GM19023 (cell line): ENCODE data around the gene PACSIN3.

ENCODE experiments used
- ATAC-seq: cut with Tn5 transposase; IDR thresholded peaks from one replicate; pipeline ENCODE4 v1.9.1; 2021; ENCODE audit warnings: mild to moderate bottlenecking, moderate library complexity; ENCODE audit not compliant: unreplicated experiment

PACSIN3 gene

GRCh38 chr11:47177229-47177845 lies 8.9 kb downstream of the PACSIN3 start:
- peak; percentile 42 for ATAC-seq

- peak; percentile 92 for ATAC-seq
Observed at GRCh38 chr11:47176328-47177228, 9.7 kb downstream of the PACSIN3 start, which contains the start of gene ARFGAP2. ARFGAP2 (minus strand) TSS chr11:47176879; CDS start chr11:47176853, 26 bp downstream.

- no peak for ATAC-seq
Observed at GRCh38 chr11:47175746-47176327, 10.4 kb downstream of the PACSIN3 start.

- no peak for ATAC-seq
Observed at GRCh38 chr11:47172740-47173336, 13.4 kb downstream of the PACSIN3 start.

- ATAC-seq = no peak
Observed at GRCh38 chr11:47171856-47172255, 14.4 kb downstream of the PACSIN3 start.

GRCh38 chr11:47171061-47171838 lies 15.0 kb downstream of the PACSIN3 start:
- no peak for ATAC-seq

- no peak for ATAC-seq
Observed at GRCh38 chr11:47166368-47166767, 19.9 kb downstream of the PACSIN3 start.

- ATAC-seq = no peak
Observed at GRCh38 chr11:47165253-47165840, 20.9 kb downstream of the PACSIN3 start.

GRCh38 chr11:47164321-47164720 lies 21.9 kb downstream of the PACSIN3 start:
- no peak for ATAC-seq

- ATAC-seq = no peak
Observed at GRCh38 chr11:47163898-47164297, 22.3 kb downstream of the PACSIN3 start.

GRCh38 chr11:47163193-47163592 lies 23.0 kb downstream of the PACSIN3 start:
- no peak for ATAC-seq

GRCh38 chr11:47162426-47162825 lies 23.8 kb downstream of the PACSIN3 start:
- no peak for ATAC-seq

GRCh38 chr11:47161890-47162289 lies 24.3 kb downstream of the PACSIN3 start:
- no peak for ATAC-seq

GRCh38 chr11:47161134-47161854 lies 24.9 kb downstream of the PACSIN3 start:
- no peak for ATAC-seq

- no peak for ATAC-seq
Observed at GRCh38 chr11:47160753-47161133, 25.5 kb downstream of the PACSIN3 start.

GRCh38 chr11:47158242-47158641 lies 28.0 kb downstream of the PACSIN3 start:
- ATAC-seq = no peak

GRCh38 chr11:47157805-47158204 lies 28.4 kb downstream of the PACSIN3 start:
- no peak for ATAC-seq

- ATAC-seq = no peak
Observed at GRCh38 chr11:47156951-47157350, 29.3 kb downstream of the PACSIN3 start.

- no peak for ATAC-seq
Observed at GRCh38 chr11:47156333-47156732, 29.9 kb downstream of the PACSIN3 start.

GRCh38 chr11:47155879-47156278 lies 30.4 kb downstream of the PACSIN3 start:
- ATAC-seq = no peak
